Bronchial epithelial cell (primary cell): ENCODE results near the gene SPATA12. TPM values are rescaled to one million over a fixed set of nuclear protein-coding genes. Genes with fewer than 3 reads are reported as not detected.

Source experiments
- DNase-seq: peaks from one replicate; pipeline ENCODE4 v3.0.0-alpha.2; 2010; ENCODE audit warnings: low read depth
- FAIRE-seq: peaks from 2 replicates; lab custom pipeline; 2011; peaks lifted over from hg19 to GRCh38; lab: Jason Lieb, UNC
- H3K27me3 ChIP-seq: 2 replicates; pipeline ENCODE4 v1.5.1; 2011; ENCODE audit warnings: low read length; ENCODE audit not compliant: control insufficient read depth, insufficient read depth
- H3K36me3 ChIP-seq: 2 replicates; pipeline ENCODE4 v1.5.1; 2011; ENCODE audit warnings: low read length; ENCODE audit not compliant: control insufficient read depth, insufficient read depth
- H3K4me3 ChIP-seq: 2 replicates; pipeline ENCODE4 v1.5.1; 2011; ENCODE audit warnings: mild to moderate bottlenecking, low read depth, low read length, control low read depth
- total RNA-seq: library from RNA; depleted of rRNA; stranded (reverse); fragments of >200 nt; gene quantifications from 2 replicates; pipeline ENCODE4 v1.2.1, GENCODE V29; 2014
- TF ChIP-seq, protein P1 (sequence below): IDR thresholded peaks from 2 replicates; pipeline ENCODE4 v1.5.1; 2011; ENCODE audit warnings: mild to moderate bottlenecking, moderate library complexity, low read length, control low read depth, inconsistent platforms; ENCODE audit not compliant: insufficient read depth, severe bottlenecking

The SPATA12 gene
- total RNA-seq, 1 donor from 2014 or later = not detected

- Histone ChIP-seq H3K36me3 (no peaks in the 10 kb centered on the region), H3K27me3 (no peaks in the 10 kb centered on the region), H3K4me3 (no peak overlapping the region)
- DNase-seq = peak; percentile 55
- TF ChIP-seq, protein P1, sequence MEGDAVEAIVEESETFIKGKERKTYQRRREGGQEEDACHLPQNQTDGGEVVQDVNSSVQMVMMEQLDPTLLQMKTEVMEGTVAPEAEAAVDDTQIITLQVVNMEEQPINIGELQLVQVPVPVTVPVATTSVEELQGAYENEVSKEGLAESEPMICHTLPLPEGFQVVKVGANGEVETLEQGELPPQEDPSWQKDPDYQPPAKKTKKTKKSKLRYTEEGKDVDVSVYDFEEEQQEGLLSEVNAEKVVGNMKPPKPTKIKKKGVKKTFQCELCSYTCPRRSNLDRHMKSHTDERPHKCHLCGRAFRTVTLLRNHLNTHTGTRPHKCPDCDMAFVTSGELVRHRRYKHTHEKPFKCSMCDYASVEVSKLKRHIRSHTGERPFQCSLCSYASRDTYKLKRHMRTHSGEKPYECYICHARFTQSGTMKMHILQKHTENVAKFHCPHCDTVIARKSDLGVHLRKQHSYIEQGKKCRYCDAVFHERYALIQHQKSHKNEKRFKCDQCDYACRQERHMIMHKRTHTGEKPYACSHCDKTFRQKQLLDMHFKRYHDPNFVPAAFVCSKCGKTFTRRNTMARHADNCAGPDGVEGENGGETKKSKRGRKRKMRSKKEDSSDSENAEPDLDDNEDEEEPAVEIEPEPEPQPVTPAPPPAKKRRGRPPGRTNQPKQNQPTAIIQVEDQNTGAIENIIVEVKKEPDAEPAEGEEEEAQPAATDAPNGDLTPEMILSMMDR = no peak
- peak; percentile 50 for FAIRE-seq
Observed at GRCh38 chr3:57085211-57085610, 24.7 kb downstream of the SPATA12 start.

DNA sequence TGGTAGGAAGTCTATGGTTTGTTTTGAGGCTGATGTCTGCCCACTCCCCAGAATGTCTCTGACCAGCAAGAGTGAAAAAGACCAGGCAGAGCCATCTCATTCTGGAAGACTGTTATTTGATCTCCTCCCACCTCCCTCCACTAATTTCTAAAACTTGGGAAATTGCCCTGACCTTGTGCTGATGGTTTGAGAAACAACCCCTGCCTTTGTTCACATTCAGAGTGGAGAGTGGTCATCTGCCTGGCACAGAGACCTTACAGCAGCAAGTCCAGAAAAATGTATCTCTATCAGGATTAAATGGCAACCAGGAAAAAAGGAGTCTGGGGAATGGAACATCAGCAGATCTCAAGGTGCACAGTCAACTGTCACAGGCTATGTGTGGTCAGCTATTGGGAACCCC, 25.7 kb downstream of the SPATA12 start:
- FAIRE-seq (no peak), DNase-seq (no peak)
- no peaks in the 10 kb centered on the region for H3K27me3 ChIP-seq
- H3K36me3 ChIP-seq = no peaks in the 10 kb centered on the region
- H3K4me3 ChIP-seq = no peak overlapping the region
- TF ChIP-seq, protein P1 = no peak

- DNase-seq = no peak
- Histone ChIP-seq H3K36me3 (no peaks in the 10 kb centered on the region), H3K4me3 (no peak overlapping the region), H3K27me3 (no peaks in the 10 kb centered on the region)
- no peak for FAIRE-seq
- TF ChIP-seq, protein P1 = no peak
Observed at GRCh38 chr3:57087361-57088092, 27.1 kb downstream of the SPATA12 start.

DNA sequence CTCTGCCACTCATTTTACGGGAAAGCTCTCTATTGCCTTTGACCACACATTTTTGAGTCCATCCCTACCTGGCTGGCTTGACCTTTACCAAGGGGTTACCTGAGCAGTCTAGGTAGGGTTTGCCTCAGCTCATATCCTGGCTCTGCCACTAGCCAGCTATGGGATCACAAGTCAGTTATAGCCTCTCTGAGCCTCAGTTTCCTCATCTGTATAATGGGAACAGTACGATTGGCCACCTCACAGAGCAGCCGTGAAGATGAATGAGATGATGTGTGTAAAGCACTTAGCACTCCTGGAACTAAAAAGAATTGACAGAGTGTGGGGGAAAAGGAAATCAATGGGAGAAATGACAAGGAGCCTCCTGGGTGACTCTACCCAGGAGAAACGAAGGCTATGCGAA, 28.0 kb downstream of the SPATA12 start:
- TF ChIP-seq, protein P1 = no peak
- no peak for DNase-seq
- no peak for FAIRE-seq
- H3K4me3 ChIP-seq = no peak overlapping the region
- H3K36me3 ChIP-seq = no peaks in the 10 kb centered on the region
- no peaks in the 10 kb centered on the region for H3K27me3 ChIP-seq

DNA sequence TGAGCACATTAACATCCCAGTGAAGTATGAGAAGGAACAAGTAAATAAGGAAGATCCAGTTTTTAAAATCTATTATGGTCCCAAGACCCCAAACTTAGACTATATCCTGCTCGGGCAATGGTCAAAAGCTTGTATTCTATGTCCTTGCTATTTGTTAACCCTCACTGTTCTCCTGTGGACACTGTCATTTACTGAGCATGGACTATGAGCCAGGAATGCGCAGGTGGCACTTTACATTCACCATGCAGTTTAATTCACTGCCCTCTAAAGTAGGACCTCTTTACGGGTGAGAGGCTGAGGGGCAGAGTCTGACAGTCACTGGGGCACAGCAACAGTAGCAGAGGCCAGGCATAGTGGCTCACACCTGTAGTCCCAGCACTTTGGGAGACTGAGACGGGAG, 28.6 kb downstream of the SPATA12 start:
- no peak for FAIRE-seq
- Histone ChIP-seq H3K36me3 (no peaks in the 10 kb centered on the region), H3K4me3 (no peak overlapping the region), H3K27me3 (no peaks in the 10 kb centered on the region)
- DNase-seq = no peak
- TF ChIP-seq, protein P1 = no peak
